HG03135 (cell line): Measurements from ENCODE around the gene GNG2.
A peak's percentile ranks its signal among the peaks of the same experiment; 100 is the strongest.

Experiments used
- ATAC-seq: cut with Tn5 transposase; IDR thresholded peaks from one replicate; pipeline ENCODE4 v1.9.1; 2021; ENCODE audit warnings: mild to moderate bottlenecking, moderate library complexity; ENCODE audit not compliant: unreplicated experiment

GNG2 gene

DNA sequence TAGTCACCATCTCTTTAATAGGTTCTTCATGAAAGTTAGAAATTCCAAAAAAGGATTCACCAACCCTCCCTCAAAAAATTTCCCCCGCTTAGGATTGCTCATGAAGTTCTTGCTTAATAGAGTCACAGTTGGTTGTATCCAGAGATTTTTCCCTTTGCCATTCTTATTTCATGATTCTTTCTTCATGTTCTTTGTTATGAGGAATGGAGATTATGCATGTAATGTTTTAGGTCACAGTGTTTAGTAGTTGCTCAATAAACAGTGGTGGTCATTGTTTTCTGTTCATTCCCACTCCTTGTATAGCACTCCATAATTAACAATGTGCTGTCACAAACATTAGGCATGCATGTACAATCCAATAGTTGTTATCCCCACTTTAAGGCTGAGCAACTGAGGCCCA, 77.7 kb downstream of the GNG2 start:
- no peak for ATAC-seq

DNA sequence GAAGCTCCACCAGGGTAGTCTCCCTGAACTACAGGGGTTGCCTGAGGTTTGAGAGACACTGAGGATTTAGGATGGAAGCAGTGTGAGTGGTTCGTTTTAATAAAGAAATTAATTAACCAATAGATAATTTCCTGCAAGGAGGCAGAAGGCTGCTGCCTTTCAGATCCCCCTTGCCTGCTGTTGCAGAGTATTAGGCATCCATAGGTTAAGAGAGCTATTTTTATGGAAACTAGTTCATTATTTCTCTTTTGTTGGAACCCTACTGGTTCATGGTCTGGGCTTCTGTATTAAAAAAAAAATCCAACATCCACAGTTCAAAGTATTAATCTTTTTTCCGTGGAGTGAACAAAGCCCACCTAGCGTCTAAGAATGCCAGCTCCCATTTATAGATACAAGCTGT, 78.4 kb downstream of the GNG2 start:
- no peak for ATAC-seq

DNA sequence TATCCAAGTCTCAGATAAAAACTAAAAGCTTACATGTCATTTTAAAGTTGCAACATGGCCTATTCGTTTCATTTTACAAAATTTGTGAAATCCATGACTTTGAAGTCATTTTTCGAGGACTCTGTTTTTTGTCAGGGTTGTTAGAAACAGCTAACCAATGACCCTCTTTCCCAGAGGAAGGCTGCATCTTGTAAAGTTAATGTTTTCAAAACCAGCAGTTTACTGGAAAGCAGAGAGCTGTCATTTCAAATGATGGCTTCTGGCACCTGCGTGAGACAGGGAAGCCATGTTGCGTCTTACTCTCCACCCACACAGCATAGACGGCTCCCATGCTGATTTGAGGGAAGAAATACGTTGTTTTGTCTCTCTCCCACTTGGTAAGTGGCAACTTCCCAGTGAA, 78.8 kb downstream of the GNG2 start:
- no peak for ATAC-seq

DNA sequence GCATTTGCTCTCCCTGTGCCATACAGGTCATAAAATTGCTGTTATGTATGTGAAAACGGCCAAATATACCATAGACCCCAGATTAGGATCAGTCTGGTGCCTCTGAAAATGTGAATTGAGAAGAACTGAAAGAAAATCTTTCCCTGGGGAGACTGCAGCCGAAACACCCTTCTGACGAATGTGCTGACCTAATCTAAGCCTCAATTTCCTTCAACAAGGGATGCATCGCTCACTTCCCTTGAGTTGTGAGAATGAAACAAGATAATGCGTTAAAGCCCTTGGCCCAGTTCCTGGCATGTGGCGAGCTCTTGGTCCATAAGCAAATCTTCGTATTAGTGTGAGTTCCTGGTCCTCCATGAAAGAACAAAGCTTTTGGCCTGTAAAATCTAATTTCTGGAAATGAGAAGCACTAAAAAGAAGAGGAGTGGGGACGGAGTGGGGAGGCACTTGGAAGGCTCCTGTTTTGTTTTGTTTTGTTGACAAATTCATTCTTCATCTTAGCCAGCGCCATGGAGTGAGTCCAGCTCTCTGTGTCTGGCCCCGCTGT, 79.4 kb downstream of the GNG2 start:
- ATAC-seq, result no peak

DNA sequence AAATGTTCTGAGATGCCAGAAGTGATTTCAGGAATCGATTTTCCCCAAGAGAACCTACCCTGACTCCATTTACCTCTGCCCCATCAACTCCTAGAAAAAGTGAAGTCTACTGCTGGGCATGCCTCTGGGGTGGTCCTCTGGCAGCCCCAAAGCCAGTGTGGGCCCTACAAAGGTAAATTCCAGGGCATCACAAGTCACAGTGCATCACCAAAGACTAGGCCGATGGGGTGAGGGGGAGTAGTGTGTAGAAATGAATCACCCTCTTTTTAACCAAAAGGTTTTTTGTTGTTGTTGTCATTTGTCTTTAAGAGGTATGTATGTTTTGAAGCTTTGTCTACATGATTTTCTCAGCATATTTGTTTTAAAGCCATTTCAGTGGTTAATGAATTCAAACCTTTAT, 82.6 kb downstream of the GNG2 start:
- ATAC-seq, result no peak

DNA sequence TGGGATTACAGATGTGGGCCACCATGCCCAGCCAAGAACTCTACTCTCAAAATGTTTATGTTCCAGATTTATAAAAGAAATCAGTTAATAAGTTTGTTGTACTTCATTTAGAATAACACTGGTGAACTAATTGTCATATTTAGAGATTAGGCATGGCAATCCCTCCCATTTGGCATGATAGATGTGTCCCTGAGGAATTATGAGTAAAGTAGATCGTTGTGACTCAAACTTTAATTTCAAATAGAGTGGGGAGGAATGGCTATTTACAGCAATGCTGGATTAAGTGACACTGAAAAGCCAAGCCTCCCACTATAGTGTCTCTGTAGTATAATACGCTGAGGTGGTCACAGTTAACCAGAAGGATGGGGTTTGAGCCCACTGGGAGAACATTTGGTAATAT, 89.6 kb downstream of the GNG2 start:
- no peak for ATAC-seq

DNA sequence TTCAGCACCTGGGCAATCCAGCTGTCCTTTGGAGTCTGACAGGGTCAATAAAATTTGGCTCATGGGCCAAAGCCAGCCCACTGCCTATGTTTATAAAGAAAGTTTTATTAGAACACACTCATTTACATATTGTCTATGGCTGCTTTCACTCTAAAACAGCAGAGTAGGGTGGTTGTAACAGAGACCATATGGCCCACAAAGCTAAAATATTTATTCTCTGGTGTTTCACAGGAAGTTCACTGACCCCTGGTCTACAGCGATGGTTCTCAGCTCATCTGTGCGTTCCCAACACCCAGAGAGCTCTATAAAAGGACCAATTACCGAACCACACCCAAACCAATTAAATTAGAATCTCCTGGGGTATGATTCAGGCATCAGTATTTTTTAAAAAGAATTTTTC, 91.2 kb downstream of the GNG2 start:
- ATAC-seq, result no peak

DNA sequence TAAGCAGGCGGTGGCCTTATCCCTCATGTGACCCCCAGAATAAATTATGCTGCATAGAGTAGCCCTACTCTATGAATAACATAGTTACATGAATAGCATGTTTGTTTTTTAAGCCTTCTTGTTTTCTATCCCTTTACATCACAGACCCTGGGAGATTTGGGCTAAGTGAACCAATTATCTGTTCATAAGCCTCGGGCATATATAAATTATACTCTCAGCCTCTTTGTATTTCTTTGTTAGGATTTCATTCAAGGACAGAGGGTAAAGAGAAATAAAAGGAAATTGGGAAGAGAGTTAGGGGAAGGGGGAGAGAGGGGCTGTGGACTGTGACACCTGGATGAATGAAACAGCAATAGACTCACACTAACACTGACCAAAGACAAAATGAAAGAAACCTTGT, 93.6 kb downstream of the GNG2 start:
- no peak for ATAC-seq

DNA sequence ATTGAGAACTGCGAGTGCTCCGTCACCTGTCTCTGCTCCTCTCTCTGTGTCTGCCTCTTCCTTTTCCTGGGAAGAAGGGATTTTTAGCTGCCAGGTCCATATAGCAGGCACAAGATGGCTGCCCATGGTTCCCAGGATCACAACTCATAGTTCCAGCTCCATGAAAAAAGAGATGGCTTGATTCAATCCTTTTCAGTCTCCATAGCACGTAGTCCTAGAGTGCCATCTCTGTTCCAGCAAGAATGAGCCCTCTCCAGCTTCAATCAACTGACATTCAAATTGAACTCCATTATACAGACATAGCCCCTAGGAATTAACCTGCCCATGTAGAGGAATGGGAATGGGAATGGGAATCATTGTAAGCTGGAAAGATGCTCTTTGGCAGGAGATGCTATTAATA, 94.2 kb downstream of the GNG2 start:
- ATAC-seq, result no peak

DNA sequence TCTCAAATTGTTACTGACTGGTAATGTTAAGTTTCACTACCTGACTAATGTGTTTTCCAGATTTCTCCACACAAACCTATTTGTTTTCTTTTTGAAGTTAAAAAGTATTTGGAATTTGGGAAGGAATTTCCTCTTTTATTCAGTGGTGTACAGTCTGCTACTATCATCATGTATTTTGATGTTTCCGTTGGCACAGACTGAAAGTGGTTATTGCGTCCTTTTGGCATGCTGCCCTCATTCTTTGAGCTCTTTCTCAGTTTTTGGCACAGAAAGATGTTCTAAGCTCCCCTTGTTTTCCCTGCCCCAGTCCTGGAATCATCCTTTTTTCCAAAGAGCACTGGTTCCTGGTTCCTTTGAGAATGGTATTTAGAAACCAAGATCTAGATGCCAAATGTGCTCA, 97.5 kb downstream of the GNG2 start:
- no peak for ATAC-seq

DNA sequence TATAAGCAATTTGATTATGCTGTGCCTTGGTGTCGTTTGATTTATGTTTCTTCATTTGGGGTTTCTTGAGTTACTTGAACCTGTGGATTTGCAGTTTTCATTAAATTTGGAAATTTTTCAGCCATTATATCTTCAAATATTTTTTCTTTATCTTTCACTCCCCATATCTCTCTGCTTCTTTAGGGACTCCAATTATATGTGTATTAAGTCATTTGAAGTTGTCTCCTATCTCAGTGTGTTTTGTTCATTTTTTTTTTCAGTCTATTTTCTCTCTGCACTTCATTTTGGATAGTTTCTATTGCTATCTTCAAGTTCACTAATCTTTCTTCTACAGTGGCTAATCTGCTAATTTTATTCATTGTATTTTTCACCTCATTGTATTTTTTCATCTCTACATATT, 99.5 kb downstream of the GNG2 start:
- ATAC-seq, result no peak

DNA sequence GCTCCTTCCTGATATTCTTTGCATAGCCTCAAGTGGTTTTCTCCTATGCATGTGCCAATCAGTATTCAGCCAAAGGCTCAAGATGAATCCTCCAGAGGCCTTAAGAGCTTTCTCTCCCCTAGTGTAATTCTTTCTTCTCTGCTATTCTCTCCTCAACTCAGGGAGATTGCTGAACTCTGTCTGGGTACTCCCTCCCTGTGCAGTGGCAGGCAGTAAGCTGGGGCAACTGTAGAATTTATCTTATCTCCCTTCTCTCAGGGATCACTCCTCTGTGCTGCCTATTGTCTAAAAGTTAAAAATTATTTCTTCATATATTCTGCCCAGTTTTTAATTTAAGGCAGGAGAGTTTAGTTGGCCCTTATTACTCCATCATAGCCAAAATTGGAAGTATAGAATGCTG, 100.5 kb downstream of the GNG2 start:
- no peak for ATAC-seq

DNA sequence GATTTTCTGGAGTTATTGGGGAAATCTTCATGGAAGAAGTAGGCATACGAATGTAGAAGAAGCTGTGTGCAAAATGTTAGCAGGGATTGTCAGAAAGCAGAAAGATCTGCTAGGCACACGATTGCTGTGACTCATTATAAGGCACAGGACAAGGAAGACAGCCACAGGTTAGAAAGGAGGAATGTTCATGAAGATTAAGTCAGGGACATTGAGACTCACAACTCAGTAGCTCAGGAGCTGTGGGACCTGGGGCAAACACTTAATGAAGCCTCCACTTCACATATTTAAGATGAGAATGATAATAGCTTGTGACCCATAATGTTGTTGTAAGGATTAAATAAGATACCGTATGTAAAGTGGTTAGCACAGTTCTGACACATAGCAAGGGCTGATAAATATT, 102.3 kb downstream of the GNG2 start:
- no peak for ATAC-seq

DNA sequence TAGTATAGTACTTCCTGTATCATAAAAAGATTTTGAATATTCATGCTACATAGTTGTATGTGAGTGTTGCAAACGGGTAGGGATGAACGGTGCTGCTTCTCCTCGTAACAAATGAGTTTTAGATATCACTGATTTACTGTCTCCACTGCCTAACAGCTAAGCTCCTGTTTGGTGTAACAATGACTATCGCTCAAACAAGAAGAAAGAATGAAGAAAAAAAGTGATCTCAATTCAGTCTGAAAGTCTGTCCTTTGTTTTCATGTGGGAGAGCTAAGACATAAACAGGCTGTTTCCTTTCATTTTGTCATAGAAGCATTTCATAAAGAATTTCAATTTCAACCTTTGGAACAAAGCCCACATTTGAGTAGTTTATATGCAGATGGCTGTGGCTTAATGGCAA, 102.9 kb downstream of the GNG2 start:
- ATAC-seq, result no peak

DNA sequence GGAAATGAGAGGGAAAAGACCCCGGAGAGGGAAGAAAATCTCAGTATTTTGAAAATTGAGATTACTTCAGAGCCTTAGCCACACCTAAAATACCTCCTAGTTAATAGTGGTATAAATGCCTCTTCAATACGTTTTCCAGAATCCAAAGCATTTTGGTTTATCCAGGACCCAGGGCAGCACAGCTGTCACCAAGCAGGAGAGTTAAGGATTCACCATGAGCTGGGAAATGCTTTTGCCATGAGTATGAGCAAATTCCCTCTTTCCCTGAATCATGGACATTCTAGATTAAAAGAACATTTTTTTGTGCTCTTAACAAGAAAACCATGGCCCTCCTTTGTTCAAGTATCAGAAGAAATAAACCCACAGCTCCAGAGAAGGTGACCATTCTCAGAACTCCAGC, 107.1 kb downstream of the GNG2 start:
- no peak for ATAC-seq

DNA sequence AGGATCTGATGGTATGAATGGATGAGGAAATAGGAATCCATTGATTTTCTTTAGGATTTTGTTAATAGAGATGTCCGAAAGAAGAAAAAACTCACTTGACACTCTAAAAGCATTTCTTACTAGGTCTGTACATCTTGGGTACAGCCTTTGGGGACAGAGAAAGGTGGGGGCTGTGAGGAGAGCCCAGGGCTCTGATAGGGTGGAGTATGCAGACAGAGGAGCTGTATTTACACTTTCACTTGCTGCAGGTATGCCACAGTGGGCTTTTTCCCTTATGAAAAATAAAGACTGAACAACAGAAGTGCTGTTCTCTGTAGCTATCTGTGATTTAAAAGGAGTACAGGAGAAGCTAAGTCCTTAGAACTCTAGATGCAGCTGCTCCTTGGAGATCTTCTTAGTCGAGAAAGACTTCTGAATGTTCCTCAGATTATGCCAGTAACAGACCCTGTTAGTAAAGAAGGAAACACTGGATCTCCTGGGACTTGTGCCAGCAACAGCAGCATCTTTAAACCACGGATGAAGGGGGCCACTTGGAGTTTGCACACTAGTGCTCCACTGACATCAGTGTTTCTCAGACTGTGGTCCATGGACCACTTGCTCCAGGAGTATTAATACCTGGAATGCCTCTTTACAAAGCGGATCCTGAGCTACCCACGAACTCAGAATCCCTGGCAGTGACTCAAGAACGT, 109.6 kb downstream of the GNG2 start:
- no peak for ATAC-seq

DNA sequence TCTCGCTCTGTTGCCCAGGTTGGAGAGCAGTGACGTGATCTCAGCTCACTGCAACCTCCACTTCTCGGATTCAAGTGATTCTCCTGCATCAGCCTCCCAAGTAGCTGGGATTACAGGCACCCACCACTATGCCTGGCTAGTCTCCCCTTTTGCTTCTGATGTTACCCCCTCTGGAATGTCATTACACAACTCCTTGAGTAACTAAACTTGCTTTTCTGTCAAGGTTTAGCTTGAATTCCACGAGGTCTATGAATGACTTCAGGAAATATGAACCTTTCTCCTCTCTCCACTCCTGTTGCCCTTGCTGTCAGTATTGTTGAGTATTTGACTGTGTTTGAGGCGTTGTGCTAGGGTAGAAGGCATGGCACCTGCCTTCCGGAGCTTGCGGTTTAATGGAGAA, 112.2 kb downstream of the GNG2 start:
- ATAC-seq, result no peak

DNA sequence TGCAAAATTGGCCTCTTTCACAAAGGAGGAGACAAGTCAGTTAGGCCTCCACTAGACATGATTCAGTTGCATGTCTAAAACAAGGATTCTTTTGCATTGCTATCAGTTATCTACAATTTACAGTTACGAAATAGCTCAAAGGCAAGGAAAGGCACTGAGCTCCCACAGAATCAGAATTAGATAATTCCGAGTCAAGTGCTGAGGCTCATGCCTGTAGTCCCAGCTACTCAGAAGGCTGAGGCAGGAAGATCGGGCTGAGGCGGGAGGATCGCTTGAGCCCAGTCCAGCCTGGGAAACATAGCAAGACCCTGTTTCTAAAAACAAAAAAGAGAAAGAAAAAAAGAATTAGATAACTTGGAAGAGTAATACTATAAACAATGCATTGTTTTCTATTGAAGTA, 116.7 kb downstream of the GNG2 start:
- no peak for ATAC-seq

DNA sequence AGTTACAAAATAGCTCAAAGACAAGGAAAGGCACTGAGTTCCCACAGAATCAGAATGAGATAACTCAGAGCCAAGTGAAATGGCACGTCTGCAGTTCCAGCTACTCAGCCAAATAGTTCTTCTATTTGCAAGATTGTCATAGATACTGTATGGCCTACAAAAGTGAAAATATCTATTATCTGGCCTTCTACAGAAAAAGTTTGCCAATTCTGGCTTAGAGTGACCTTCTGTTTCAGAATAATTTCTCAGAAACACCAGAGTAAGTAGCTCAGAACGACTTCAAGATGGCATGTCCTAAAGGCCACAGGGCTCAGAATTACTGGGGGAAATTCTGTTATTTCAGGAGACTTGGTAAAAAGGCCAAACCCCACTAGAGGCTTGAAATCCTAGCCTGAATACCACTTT, 118.3 kb downstream of the GNG2 start:
- no peak for ATAC-seq

DNA sequence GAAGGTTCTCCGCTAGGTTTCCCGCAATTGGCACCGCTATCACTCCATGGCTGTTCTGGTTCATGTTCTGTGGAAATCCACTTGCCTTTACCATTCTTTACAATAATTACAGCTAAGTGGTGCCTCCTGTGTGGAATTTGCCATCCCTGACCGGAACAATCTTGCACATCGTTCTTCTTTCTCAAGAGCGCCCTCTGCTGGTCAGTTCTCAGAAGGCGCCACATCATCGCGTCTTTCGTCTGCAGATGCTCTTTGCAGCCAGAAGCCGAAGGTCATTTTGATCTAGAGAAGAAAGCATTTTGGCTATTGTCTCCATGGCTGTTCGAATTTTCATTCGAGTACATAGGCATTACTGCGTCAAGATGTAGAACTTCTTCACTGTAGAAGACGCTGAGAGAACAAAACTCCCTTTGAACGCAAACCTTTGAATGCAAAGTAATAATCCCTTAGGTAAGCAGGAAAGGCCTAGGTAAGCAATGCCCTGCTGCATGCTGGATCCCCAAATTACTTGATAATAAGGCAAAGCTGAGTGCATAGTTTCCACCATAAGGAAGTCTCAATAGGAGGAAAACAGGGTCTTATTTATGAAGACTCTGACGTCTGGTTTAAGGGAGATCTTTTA, 118.8 kb downstream of the GNG2 start:
- no peak for ATAC-seq

DNA sequence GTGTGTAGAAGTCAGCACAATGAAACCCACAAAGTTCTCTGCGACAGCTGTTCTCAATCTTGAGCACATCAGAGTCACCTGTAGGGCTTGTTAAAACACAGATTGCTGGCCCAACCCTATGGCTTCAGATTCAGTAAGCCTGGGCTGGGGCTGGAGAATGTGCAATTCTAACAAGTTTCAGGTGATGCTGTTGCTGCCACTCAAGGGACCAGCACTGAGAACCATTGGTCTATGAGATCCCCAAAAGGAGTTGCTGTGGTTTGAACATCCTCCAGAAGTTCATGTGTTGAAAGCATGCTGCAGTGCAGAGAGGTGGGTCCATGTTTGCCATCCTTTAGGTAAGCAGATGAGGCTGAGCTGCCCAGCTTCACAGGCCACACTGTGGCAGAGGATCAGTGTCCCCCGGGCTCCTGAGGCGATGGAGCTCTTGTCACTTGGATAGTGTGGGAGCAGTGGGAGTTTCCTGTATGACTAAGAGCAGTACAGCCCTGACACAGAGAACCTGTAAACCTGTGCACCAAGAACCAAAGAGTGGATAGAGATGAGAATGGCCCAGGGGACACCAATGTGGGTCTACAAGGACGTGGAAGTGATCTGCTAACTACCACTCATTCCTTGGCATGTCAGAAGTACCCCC, 120.9 kb downstream of the GNG2 start:
- peak; percentile 49 for ATAC-seq

DNA sequence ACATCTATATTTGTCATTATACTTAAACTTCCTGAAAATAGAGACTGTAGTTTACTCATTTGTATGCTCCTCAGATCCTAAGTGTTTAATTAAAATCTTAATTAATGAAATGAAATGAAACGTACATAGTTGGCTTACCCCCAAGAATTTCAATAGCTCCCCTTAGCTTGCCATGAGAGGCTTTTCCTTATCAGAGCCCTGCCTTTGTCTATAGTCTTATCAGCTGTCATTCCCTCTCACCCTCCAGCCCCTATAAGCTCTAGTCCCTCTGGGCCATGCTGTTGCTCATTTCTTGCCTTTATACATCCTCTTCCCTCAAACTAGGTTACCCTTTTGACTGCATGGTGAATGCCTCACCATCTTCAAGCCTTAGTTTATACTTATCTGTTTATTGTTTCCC, 127.8 kb downstream of the GNG2 start:
- no peak for ATAC-seq
